ENCODE measurements around the gene SLC20A1. TPM values are rescaled to one million over a fixed set of nuclear protein-coding genes. Genes with fewer than 3 reads are reported as not detected.

The SLC20A1 gene
- total RNA-seq, result 10 to 100 TPM; 34.8 to 51.4 TPM
- polyA plus RNA-seq, result 10 to 100 TPM; 26.2 to 42.3 TPM
- long read RNA-seq, donor 1, partial matches to known transcripts, result 0 of 4 reads
- long read RNA-seq, donor 1, other reads (novel, unspliced or antisense), result 0 of 4 reads
- long read RNA-seq, donor 2, partial matches to known transcripts, result 5 of 7 reads
- long read RNA-seq, donor 2, other reads (novel, unspliced or antisense), result 0 of 7 reads
- long read RNA-seq, donor 3, partial matches to known transcripts, result 0 of 2 reads
- long read RNA-seq, donor 3, other reads (novel, unspliced or antisense), result 0 of 2 reads
- long read RNA-seq, donor 4, result 0 reads
- long read RNA-seq, donor 5, transcript SLC20A1-201 (11 exons, 3,381 nt), result major isoform, 8 of 87 reads
- long read RNA-seq, donor 5, partial matches to known transcripts, result 79 of 87 reads
- long read RNA-seq, donor 5, other reads (novel, unspliced or antisense), result 0 of 87 reads

GRCh38 chr2:112645310-112646101 lies at the start of gene SLC20A1:
Gene SLC20A1 (plus strand): TSS chr2:112645939. CDS start chr2:112646829, 890 bp downstream.
- H3K9ac ChIP-seq (ENCODE audit: insufficient read depth in 1 of 2, low read length in 2 of 2), result peak within 1 kb of the TSS; percentile 39 to 65
- H3K4me1 ChIP-seq (ENCODE audit: control insufficient read depth in 5 of 5, insufficient read depth in 5 of 5, low read length in 5 of 5), result peaks cover 5 to 22% (median 10%) of the 10 kb centered on the region in 5 donors
- WGBS, 2 donors, result 0 to 1% methylated on average over 76 to 87 of the region's 87 CpGs
- DNase-seq, result peak; percentile 93 to 96 (median 95)
- H3K4me3 ChIP-seq, result peak within 1 kb of the TSS; percentile 97
- H3K36me3 ChIP-seq (ENCODE audit: control insufficient read depth in 4 of 4, insufficient read depth in 4 of 4, low read length in 4 of 4), result peaks cover 8 to 11% (median 11%) of the 10 kb centered on the region in 4 donors
- peak; percentile 98 for ATAC-seq (ENCODE audit: insufficient read depth, low FRiP score)
- peak within 1 kb of the TSS; percentile 99 for H3K27ac ChIP-seq (ENCODE audit: low read depth in 1 of 2, low read length in 1 of 2)
- H3K9me3 ChIP-seq (ENCODE audit: control insufficient read depth in 4 of 4, insufficient read depth in 3 of 4, low read length in 3 of 4), result no peaks in the 10 kb centered on the region
- TF ChIP-seq CTCF (IDR thresholded peaks at IDR 0.05; ENCODE audit: control extremely low read depth, extremely low read depth), result no peak
- H3K27me3 ChIP-seq (ENCODE audit: control insufficient read depth in 3 of 3, insufficient read depth in 3 of 3, low read length in 2 of 3), result no peaks in the 10 kb centered on the region

GRCh38 chr2:112597537-112598322 lies 48.0 kb upstream of the SLC20A1 start:
- H3K9me3 ChIP-seq (ENCODE audit: control insufficient read depth in 4 of 4, insufficient read depth in 3 of 4, low read length in 3 of 4), result peaks cover 0 to 4% (median 0%) of the 10 kb centered on the region in 4 donors
- H3K4me1 ChIP-seq (ENCODE audit: control insufficient read depth in 5 of 5, insufficient read depth in 5 of 5, low read length in 5 of 5), result no peaks in the 10 kb centered on the region
- no peak for TF ChIP-seq CTCF (IDR thresholded peaks at IDR 0.05; ENCODE audit: control extremely low read depth, extremely low read depth)
- H3K27ac ChIP-seq (ENCODE audit: low read depth in 1 of 2, low read length in 1 of 2), result no peak overlapping the region
- H3K9ac ChIP-seq (ENCODE audit: insufficient read depth in 1 of 2, low read length in 2 of 2), result no peak overlapping the region
- no peak overlapping the region for H3K4me3 ChIP-seq
- H3K36me3 ChIP-seq (ENCODE audit: control insufficient read depth in 4 of 4, insufficient read depth in 4 of 4, low read length in 4 of 4), result no peaks in the 10 kb centered on the region
- ATAC-seq (ENCODE audit: insufficient read depth, low FRiP score) (no peak), DNase-seq (no peak)
- WGBS, 2 donors, result 94 to 98% methylated on average over 10 of the region's 10 CpGs
- no peaks in the 10 kb centered on the region for H3K27me3 ChIP-seq (ENCODE audit: control insufficient read depth in 3 of 3, insufficient read depth in 3 of 3, low read length in 2 of 3)

- Histone ChIP-seq H3K36me3 (ENCODE audit: control insufficient read depth in 4 of 4, insufficient read depth in 4 of 4, low read length in 4 of 4) (no peaks in the 10 kb centered on the region), H3K4me3 (no peak overlapping the region), H3K27ac (ENCODE audit: low read depth in 1 of 2, low read length in 1 of 2) (no peak overlapping the region), H3K9ac (ENCODE audit: insufficient read depth in 1 of 2, low read length in 2 of 2) (no peak overlapping the region), H3K4me1 (ENCODE audit: control insufficient read depth in 5 of 5, insufficient read depth in 5 of 5, low read length in 5 of 5) (no peaks in the 10 kb centered on the region), H3K9me3 (ENCODE audit: control insufficient read depth in 4 of 4, insufficient read depth in 3 of 4, low read length in 3 of 4) (peaks cover 0 to 4% (median 0%) of the 10 kb centered on the region in 4 donors), H3K27me3 (ENCODE audit: control insufficient read depth in 3 of 3, insufficient read depth in 3 of 3, low read length in 2 of 3) (no peaks in the 10 kb centered on the region)
- no peak for TF ChIP-seq CTCF (IDR thresholded peaks at IDR 0.05; ENCODE audit: control extremely low read depth, extremely low read depth)
- 75 to 85% methylated on average over 3 of the region's 3 CpGs for WGBS, 2 donors
- DNase-seq, result no peak
- ATAC-seq (ENCODE audit: insufficient read depth, low FRiP score), result no peak
Measured at GRCh38 chr2:112600634-112601033, 45.1 kb upstream of the SLC20A1 start.
